BJ (cell line): ENCODE measurements around the gene ADARB2. TPM values are rescaled to one million over a fixed set of nuclear protein-coding genes. Genes with fewer than 3 reads are reported as not detected.

Source experiments
- CTCF ChIA-PET: fragments of 350-600 bp; formaldehyde crosslinking; extraction: SDS; loops from one replicate; lab custom pipeline; 2021; ENCODE audit warnings: antibody characterized with exemption, inconsistent platforms; lab: Yijun Ruan, JAX
- POLR2A ChIA-PET: fragments of 300-600 bp; sonication (Branson Sonifier 250); formaldehyde crosslinking; extraction: SDS; loops from one replicate; lab custom pipeline; 2021; ENCODE audit warnings: antibody characterized with exemption; lab: Charles Lee
- DNase-seq: peaks from one replicate; pipeline ENCODE4 v3.0.0-alpha.2; 2011; ENCODE audit warnings: low read depth
- H3K27me3 ChIP-seq: 2 replicates; pipeline ENCODE4 v1.6.0; 2011; ENCODE audit warnings: low read length; ENCODE audit not compliant: control insufficient read depth, insufficient read depth
- H3K36me3 ChIP-seq: 2 replicates; pipeline ENCODE4 v1.5.1; 2011; ENCODE audit warnings: low read length; ENCODE audit not compliant: control insufficient read depth, insufficient read depth
- H3K4me3 ChIP-seq: 2 replicates; pipeline ENCODE4 v1.5.1; 2011; ENCODE audit warnings: low read depth, mild to moderate bottlenecking, control low read depth, low read length
- polyA plus RNA-seq: library from polyadenylated mRNA; depleted of rRNA; stranded (reverse); fragments of >200 nt; gene quantifications from 2 replicates; pipeline ENCODE4 v1.2.3, GENCODE V29; 2011
- TF ChIP-seq, protein P1 (sequence below): IDR thresholded peaks from 2 replicates; pipeline ENCODE4 v1.5.1; 2011; ENCODE audit warnings: low read depth, mild to moderate bottlenecking, control low read depth, inconsistent platforms, low read length, moderate library complexity; ENCODE audit not compliant: insufficient read depth

The ADARB2 gene
- polyA plus RNA-seq, 1 experiment: not detected

DNA sequence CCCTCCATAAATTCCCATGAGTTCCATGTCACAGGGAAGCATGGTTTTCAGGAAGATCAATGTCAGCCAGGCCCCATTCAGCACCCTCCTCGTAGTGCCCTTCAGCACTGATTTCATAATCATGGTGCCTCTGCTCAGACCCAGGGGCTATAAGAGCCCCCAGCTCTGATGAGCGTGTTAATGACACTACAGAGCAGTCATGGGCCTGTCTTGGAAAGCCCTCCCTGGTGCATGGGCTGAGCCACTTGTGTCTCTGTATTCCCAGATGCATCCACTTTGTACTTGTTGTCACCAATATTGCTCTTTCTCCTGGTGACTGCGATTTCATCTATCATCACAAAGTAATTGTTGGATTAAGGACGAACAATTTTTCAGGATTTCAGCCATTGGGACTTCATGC, 154.6 kb downstream of the ADARB2 start:
- H3K4me3 ChIP-seq: no peak overlapping the region
- POLR2A ChIA-PET: no interaction called here
- CTCF ChIA-PET: no interaction called here
- DNase-seq: no peak
- no peaks in the 10 kb centered on the region for H3K36me3 ChIP-seq
- H3K27me3 ChIP-seq: no peaks in the 10 kb centered on the region
- TF ChIP-seq, protein P1, sequence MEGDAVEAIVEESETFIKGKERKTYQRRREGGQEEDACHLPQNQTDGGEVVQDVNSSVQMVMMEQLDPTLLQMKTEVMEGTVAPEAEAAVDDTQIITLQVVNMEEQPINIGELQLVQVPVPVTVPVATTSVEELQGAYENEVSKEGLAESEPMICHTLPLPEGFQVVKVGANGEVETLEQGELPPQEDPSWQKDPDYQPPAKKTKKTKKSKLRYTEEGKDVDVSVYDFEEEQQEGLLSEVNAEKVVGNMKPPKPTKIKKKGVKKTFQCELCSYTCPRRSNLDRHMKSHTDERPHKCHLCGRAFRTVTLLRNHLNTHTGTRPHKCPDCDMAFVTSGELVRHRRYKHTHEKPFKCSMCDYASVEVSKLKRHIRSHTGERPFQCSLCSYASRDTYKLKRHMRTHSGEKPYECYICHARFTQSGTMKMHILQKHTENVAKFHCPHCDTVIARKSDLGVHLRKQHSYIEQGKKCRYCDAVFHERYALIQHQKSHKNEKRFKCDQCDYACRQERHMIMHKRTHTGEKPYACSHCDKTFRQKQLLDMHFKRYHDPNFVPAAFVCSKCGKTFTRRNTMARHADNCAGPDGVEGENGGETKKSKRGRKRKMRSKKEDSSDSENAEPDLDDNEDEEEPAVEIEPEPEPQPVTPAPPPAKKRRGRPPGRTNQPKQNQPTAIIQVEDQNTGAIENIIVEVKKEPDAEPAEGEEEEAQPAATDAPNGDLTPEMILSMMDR: no peak

DNA sequence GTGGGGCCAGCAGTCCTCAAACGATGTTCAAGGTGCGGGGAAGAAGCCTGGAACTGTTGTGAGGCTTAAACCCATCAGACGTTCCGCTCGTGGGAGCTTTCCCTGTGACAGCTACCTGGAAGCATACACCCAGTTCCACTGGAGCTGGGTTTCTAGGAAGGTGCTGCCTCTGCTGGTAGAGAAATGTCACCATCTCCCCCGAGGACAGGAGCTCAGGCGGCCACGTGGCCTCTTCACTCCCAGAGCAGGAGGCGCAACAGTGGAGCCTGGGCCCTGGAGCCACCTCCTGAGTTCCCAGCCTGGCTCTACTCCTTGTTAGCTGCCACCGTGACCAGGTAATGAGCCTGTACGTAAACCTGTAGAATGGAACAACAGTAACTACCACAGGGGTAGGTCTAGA, 156.1 kb downstream of the ADARB2 start:
- no peaks in the 10 kb centered on the region for H3K36me3 ChIP-seq
- no peak overlapping the region for H3K4me3 ChIP-seq
- TF ChIP-seq, protein P1: no peak
- DNase-seq: no peak
- ChIA-PET POLR2A (no interaction called here), CTCF (no interaction called here)
- H3K27me3 ChIP-seq: no peaks in the 10 kb centered on the region

DNA sequence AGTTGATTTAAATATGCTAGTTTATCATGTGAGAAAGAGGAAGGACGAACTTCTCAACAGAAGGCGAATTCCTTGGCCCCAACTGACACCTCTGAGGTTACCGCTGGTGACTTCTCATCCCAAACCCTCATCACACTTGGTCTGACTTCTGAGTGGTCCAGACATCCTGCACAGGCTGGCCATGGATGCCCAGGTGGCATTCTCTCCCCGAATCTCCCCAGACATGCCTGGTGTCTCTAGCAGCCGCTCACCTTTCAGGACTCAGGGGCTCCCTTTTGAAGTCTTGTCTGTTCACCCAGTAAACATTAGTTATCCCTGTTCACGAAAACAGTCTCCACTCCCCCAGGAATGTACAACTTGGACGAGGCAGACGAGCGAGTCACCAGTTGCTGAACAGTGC, 157.7 kb downstream of the ADARB2 start:
- no peaks in the 10 kb centered on the region for H3K36me3 ChIP-seq
- no peak for DNase-seq
- TF ChIP-seq, protein P1: no peak
- ChIA-PET CTCF (no interaction called here), POLR2A (no interaction called here)
- H3K4me3 ChIP-seq: no peak overlapping the region
- H3K27me3 ChIP-seq: no peaks in the 10 kb centered on the region

DNA sequence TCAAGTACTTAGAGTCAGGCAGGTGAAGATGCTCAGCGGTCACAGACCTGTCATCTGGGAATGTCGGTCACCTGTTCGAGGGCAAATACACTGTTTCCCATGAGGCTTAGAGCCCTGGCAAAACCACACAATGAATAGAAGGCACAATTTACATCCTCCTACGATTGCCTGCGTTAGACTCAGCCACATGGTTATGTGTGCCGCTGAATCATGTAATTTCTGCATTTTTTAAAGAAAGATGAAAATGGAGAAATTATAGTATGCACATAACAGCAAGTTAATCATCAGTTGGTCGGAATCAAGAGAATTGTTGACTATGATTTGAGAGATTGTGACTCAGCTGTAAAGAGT, 158.2 kb downstream of the ADARB2 start:
- DNase-seq: no peak
- CTCF ChIA-PET: no interaction called here
- no peaks in the 10 kb centered on the region for H3K36me3 ChIP-seq
- TF ChIP-seq, protein P1: no peak
- POLR2A ChIA-PET: no interaction called here
- H3K27me3 ChIP-seq: no peaks in the 10 kb centered on the region
- H3K4me3 ChIP-seq: no peak overlapping the region

DNA sequence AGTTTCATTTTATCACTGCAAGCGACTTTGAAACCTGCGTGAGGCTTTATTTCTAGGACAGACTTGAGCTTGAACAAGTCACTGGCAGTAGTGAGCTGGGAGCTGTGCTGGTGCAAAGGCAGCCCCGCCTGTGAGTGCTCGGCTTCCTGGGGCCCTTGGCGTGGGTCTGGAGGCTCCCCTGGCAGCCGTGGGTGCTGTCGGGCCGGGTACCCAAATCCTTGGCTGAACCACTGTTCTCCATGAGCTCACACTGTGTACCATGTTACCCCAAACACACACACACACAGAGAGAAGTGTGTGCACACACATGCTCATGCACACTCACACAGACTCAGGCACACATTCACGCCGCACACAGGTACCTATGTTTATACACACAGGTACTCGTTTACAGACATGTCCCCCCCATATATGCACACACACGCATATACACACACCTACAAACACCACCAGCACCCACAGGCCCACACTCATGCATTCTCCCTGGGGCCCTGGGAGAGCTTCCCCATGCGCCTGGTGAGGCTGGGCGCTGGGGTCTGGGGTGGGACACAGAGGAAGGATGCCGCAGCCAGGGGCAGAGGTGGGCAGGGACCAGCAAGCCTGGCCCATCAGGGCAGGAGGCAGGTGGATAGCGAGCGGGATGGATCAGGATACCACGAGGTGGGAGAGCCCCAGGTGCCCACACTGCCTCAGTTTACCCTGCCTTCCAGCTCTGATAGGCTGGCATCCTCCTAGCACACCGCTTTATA, 158.8 kb downstream of the ADARB2 start:
- POLR2A ChIA-PET: no interaction called here

More for the DNA sequence above, 158.8 kb downstream of the ADARB2 start:
- DNase-seq: no peak
- CTCF ChIA-PET: no interaction called here
- no peaks in the 10 kb centered on the region for H3K27me3 ChIP-seq
- H3K36me3 ChIP-seq: no peaks in the 10 kb centered on the region
- H3K4me3 ChIP-seq: no peak overlapping the region
- TF ChIP-seq, protein P1: no peak
